Skin epidermis (tissue), 12 donors: ENCODE data around the gene TGM5.
"Not testable (repeated sequence)": the region's sequence is repeated elsewhere in the genome, so short reads cannot be mapped to it uniquely, and the experiment has no call there.

Source experiments
- H3K27ac ChIP-seq, 21 experiments: fragments of 200-600 bp; sonication (generic) in 11 of 21; one replicate each; pipeline ENCODE4 v1.5.0; 2020; ENCODE audit warnings: mild to moderate bottlenecking in 3 of 21, inconsistent platforms in 2 of 21, moderate library complexity in 2 of 21
- H3K4me3 ChIP-seq, 7 experiments: fragments of 200-600 bp; sonication (generic) in 2 of 7; one replicate each; pipeline ENCODE4 v1.5.0; 2020; ENCODE audit warnings: inconsistent platforms in 2 of 7, mild to moderate bottlenecking in 2 of 7, moderate library complexity in 1 of 7

Gene TGM5

DNA sequence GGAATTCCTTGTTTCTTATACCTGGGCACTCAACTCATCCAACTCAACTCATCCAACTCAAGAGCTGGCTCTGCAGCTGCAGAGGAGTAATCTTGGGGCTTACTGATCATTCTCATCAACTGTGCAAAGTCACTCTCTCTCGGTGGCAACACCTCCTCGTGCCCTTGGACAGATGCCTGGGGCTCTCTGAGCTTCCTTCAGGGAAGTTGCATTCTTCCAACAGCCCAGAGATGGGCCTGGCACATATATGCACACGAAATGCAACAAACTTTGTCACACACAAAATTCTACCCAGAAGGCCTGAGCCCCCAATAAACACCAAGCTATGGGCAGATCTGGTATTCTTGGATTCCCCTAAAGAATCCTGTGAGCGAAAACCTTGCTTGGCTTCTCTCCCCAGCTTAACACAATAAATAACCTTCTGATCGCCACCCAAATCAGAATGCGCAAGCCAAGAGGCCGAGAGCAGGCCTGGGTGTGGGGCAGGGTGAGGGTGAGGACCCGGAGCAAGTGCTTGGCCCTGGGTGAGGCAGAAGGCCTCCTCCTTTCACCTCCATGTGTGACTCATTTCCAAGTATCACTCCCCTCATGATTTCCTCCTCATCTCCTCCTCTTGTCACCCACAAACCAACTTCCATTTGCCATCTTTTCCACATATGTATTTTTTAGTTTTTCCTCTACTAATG lies 15.4 kb downstream of the TGM5 start:
- Histone ChIP-seq H3K4me3 (no peak overlapping the region), H3K27ac (peak overlapping the region in 3 of 21 experiments; percentile 5 to 51 (median 23))

DNA sequence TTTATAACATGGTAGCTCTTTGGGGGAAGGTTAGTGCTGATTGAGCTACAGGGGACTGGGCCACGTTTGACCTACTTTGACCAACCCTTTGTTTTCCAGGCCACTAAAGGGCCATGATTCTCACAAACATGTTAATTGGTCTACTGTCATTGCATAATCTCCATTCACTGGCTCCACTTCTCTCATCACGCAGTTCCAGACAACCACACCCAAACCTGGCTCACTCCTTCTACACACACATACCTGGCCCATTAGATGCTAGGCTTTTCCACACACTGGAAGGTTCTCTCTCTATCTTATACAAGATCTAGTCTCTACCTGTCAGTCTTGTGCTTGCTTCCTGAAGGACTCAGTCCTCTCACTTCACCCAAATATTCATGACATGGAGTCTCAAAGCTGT lies 15.9 kb downstream of the TGM5 start:
- Histone ChIP-seq H3K4me3 (no peak overlapping the region), H3K27ac (peak overlapping the region in 2 of 21 experiments; percentile 51)

DNA sequence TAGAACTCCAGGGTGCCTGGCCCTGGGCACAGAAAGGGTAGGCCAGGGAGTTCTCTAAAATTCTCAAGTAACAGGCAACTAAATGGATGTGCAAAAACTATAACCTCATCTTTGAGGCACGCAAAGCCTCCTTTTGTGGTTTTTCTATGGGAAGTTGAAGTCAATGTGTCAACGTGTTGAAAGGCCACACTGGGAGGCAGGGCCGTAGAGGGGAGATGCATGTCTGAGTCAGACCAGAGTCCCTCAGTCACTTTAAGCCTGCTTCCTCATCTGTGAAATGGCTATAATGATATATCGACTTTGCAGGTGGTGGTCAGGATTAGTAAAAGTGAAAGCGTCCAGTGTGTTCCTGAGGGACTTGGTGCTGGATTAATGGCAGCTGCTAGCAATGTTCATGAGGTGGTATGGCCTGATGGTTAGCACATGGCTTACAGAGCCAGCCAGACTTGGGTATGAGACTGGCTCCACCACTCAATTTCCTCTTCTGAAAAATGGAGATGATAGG lies 17.0 kb downstream of the TGM5 start:
- no peak overlapping the region for H3K4me3 ChIP-seq
- peak overlapping the region in 2 of 21 experiments; percentile 7 to 51 for H3K27ac ChIP-seq

DNA sequence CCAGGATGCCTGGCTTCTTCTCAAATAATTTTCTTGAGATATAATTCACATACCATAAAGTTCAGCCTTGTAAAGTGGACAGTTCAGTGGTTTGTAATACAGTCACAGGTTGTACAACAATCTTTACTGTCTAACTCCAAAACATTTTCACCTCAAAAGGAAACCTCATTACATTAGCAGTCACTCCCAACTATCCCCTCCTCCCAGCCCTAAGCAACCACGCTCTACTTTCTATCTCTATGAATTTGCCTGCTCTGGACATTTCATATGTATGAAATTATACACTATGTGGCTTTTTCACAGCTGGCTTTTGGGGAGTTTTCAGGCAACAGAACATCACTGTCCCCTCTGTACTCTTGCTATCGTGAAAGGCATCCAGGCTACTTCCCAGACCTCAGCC lies 17.5 kb downstream of the TGM5 start:
- Histone ChIP-seq H3K4me3 (no peak overlapping the region), H3K27ac (peak overlapping the region in 1 of 21 experiments; percentile 7)

DNA sequence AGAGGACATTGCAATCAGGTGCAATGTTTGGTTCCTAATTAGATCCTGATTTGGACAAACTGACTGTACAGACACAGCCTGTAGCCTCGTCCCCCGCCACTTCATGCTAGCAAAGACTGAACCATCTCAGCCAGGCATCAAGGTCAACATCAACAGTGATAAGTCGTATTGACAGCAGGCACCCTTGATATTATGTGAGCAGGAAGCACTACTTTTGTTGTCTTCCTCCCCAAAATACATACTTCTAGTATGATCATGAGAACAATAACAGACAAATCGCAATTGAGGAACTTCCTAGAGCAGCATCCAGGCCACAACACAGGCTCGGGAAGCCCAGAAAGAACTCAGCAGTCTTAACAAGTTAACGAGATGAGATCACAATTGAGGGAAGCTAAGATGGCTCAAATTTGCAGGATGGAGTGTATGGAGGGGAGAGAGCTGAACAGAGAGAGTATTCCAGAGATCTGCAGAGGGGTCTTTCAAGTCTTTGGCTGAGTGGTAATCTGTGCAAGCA lies 20.4 kb downstream of the TGM5 start:
- Histone ChIP-seq H3K4me3 (no peak overlapping the region), H3K27ac (no peak overlapping the region)

DNA sequence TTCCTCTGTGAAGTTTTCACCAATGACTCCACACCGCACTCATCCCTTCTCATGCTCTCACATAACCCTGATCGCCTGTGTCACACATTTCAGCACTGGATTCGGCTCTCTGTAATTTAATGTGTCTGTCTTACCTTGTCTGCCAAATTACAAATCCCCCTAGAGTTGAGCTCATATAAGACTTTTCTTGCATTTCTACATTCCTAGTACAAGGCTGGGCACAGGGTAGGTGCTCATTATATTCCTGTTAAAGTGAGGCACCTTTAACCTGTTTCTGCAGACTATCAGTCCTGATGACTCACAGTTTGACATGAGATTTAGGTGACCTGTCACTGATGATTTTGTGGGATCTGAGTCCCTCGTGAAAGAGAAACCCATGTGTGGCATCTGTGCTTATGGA lies 22.6 kb downstream of the TGM5 start:
- H3K27ac ChIP-seq: no peak overlapping the region
- H3K4me3 ChIP-seq: no peak overlapping the region

DNA sequence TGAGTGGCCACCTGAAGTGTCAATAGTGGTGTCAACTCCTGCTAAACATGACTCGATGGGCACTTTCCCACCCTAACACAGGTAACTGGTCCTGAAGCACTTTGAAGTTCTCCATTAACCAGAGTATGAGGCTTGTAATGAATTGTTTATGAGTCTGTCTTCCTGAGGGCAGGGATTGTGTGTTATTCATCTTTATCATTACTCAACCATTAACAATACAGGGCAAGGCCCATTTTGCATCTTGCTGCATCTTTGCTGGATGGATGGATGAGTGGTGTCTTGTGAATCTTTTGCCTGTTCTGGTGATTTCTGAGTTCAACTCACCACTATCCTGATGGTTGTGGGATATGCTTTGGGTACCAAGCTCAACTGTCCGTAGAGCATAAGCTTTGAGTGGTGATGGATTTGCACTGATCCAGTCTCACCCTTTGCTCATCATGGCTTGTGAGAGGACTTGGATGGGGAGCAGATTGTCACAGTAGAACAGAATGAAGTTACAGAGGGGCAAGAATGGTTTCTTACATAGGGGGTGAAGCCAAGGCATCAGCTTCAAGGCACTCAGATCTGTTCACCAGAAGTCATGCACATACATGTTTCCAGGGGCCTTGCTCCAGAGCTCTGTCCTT lies 23.6 kb downstream of the TGM5 start:
- Histone ChIP-seq H3K27ac (peak overlapping the region in 1 of 21 experiments; percentile 7), H3K4me3 (no peak overlapping the region)

DNA sequence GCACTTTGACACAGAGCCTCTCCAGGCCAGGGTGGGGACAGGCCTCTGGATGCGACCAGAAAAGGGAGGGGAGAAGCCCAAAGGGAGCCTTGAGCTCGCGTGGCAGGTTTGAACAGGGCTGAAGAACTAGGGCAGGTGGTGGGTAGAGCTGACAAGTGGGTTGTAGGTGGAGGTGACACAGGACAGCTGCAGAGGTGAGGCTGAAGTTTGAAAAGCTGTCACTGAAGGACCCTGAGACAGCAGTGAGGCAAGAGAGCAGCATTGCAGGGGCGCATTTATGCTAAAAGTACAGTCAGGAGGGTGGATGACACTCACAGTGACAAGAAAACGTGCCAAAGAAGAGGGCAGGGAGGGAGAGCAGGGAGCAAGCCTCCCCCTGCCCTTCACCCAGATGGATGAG lies 24.1 kb downstream of the TGM5 start:
- Histone ChIP-seq H3K4me3 (no peak overlapping the region), H3K27ac (peak overlapping the region in 1 of 21 experiments; percentile 7)

DNA sequence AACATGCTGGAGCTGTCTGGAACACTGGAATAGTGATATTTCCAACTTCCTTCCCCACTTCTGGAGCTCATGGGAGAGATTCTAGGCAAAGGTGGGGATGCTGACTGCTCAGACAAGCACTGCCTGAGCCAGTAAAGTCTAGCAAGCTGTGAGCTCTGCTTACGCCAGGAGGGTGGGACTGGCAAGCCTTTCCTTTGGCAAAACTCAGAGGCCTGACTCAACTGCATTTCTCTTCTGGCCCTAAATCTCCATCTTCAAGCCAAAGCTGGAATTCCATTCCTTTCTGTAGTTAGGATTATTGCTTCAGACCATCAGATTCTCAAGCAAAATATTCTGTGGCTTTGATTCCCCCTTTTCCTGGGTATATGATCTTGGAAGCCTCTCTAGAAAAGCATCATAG lies 25.6 kb downstream of the TGM5 start:
- Histone ChIP-seq H3K27ac (peak overlapping the region in 3 of 21 experiments; percentile 27 to 66 (median 49)), H3K4me3 (no peak overlapping the region)

DNA sequence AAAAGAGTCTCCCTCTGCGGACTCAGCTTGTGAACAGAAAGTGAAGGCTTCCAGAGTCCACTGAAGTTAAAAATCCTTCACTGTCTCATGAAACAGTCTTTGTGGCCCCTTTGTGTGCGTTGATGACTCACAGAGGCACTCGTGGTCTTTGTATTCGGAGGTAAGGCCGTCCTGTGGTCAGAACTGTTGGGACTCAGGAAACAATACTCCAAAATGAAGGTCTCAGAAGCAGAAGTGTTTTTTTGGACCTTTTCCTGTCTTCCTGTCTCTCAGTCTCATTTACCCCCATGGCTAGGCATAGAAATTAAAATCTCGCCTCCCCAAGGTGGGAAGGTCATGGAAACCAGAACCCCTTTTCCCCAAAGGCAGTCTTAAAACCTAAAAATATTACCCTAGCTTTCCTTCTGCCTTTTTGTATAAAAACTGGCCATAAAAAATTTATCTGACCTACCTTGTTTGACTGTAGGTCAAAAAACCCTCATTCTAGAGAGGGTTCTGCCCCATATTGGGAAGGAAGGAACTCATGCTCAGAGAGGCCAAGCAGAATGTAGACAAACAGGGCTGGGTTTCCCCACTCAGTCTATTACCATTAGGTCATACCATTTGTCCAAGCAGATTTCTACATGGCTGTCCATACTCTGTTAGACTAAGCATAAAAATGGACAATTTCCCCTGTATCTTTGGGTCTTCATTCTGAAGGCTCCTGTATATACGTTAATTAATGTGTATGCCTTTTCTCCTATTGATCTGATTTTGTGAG lies 26.8 kb downstream of the TGM5 start:
- H3K4me3 ChIP-seq: no peak overlapping the region

DNA sequence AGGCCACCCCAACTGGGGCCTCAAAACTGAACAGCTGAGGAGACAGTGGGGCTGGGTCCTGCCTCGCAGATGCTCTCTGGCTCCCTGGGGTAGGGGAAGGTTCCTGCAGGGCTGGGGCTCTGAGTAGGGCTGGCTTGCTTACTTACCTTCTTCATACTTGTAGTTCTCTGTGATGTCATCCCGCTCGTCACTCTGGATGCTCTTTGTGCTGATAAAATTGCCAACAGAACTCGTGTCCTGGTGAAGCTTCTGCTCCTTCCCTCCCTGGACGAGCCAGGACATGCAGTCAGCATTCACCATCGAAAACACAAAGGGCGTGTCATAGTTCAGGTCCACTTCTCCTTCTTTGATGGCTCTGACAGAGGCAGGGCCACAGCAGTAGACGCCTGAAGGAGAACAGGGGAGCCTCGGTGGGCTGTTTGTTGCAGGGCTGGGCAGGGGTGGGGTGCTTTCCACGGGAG lies 28.0 kb downstream of the TGM5 start:
- no peak overlapping the region for H3K4me3 ChIP-seq
- peak overlapping the region in 1 of 21 experiments; percentile 4 for H3K27ac ChIP-seq

More for the DNA sequence above, 26.8 kb downstream of the TGM5 start:
- H3K27ac ChIP-seq: peak overlapping the region in 3 of 21 experiments; percentile 4 to 49 (median 21)

DNA sequence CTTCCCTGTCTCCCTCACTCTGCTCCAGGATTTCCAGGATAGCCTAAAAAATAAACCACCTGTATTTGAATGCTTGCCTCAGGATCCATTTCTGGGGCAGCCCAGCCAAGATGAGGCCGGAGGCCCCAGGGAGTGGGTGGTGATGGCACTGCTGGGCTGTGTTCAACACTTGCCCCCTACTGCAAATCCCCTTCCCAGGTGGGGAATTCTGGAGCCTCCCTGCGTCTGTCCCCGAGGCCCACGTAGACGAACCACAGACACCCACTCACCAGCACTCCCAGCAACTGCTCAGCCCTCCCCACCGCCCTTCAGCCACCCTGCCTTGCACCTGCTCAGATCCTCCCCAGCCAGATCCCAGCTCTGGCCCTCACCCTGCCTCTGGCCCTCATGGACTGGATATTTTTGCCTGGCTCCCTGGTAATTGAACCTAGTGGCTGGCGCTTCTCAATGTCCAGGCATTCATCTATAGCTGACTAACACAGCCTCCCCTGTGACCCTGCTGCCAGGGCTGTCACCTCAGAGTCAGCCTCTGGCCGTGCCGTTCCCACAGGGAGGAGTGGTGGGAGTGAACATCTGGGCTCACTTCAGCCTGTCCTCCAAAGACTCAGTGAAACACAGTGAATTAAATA lies 28.8 kb downstream of the TGM5 start:
- H3K4me3 ChIP-seq: no peak overlapping the region
- H3K27ac ChIP-seq: no peak overlapping the region

DNA sequence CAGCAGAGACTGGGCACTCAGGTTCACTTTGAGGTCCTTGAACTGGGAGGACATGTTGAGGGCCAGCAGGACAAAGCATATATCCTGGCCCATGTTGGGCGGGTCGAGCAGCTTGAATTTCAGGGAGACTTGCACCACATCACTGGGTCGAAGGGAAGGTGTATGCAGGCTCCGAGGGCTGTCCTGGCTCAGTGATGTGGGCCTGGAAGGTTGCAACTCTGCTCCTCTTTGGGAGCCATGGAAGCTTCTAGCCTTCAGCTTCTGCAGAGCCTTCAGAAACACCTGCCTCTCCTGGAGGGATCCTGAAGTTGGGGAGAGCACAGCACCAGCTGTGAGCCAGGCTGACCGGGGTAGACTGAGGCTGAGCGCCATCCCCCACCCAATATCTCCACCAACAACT lies 31.2 kb downstream of the TGM5 start:
- no peak overlapping the region for H3K27ac ChIP-seq
- no peak overlapping the region for H3K4me3 ChIP-seq

DNA sequence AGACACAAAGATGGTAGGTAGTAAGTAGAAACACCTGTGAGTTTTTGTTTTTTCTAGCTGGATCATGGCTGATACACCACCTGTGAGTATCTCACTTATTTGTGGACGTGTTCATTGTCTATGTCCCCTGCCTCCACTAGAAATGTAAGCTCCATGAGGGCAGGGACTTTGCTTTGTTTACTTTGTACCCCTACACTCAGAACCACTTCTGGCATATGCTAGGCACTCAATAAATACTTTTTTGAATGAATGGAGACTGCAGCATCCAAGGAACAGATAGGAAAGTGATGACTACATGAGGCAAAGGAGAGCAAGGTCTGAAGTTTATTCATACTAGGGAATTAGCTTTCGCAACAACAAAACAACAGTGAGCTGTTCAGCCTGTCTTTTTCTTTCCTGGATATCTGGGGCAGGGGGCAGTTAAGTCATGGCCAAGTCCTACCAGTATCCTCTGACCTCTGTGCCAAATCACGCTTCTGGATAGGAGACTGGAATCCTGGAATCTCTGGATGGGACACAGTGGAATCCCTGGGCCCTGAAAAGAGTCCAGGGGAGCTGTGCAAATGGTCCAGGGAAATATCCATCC lies 34.3 kb downstream of the TGM5 start:
- Histone ChIP-seq H3K27ac (no peak overlapping the region), H3K4me3 (no peak overlapping the region)

DNA sequence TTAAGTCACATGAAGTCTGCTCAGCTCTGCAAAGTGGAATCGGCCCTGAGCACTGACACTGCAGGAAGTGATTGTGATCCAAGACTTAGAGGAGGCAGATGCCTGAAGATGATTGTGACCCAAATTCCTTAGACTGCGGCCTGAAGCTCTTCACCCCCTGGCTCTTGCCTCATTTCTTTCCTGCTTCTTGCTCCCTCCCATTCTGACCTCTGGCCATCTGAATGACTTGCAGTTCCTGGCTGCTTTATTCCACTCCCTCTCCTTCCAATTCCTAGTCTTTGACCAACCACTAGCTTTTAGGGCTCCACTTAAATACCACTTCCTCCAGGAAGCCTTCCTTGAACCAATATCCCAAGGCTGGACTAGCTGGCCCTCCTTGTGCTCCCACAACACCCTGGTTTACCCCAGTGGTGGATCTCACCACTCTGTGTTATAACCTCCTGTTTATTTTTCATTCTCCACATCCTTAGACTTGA lies 36.0 kb downstream of the TGM5 start:
- Histone ChIP-seq H3K4me3 (no peak overlapping the region), H3K27ac (peak overlapping the region in 2 of 21 experiments; percentile 4 to 7)

DNA sequence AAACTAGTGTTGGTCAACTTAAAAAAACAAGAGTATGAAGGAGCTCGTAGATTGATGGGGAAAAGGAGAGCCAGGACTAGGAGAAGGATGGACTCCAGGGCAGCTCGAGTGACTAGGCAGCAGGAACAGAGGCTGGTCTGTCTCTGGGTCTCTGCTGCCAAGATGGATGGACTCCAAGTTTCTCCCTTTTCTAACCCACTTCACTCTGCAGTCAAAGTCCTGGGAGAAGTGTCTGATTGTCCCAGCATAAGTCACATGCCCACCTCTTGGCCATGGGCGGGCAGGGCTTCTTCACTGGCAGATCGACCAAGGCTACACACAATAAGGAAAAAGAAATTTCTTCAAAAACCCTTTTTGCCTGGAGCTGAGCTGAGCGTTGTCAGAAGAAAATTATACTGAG lies 36.8 kb downstream of the TGM5 start:
- Histone ChIP-seq H3K27ac (peak overlapping the region in 1 of 21 experiments; percentile 38), H3K4me3 (no peak overlapping the region)

DNA sequence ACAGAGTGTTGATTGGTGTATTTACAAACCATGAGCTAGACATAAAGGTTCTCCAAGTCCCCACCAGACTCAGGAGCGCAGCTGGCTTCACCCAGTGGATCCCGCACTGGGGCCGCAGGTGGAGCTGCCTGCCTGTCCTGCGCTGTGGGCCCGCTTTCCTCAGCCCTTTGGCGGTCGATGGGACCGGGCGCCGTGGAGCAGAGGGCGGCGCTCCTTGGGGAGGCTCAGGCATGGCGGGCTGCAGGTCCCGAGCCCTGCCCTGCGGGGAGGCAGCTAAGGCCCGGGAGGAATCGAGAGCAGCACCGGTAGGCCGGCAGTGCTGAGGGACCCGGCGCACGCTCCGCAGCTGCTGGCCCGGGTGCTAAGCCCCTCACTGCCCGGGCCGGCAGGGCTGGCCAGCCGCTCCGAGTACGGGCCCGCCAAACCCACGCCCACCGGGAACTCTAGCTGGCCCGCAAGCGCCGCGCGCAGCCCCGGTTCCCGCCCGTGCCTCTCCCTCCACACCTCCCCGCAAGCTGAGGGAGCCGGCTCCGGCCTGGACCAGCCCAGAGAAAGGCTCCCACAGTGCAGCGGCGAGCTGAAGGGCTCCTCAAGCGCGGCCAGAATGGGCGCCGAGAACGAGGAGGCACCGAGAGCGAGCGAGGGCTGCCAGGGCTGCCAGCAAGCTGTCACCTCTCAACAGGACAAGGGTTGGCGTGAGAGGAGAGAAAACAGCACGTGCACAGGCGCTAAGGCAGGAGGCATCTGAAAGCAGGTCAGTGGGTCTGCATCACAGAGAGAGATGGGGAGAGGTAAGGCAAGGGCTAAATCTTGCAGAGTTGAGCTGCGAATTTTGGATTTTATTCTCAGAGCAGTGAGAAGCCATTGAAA lies 40.1 kb downstream of the TGM5 start:
- H3K27ac ChIP-seq: no peak overlapping the region
- no peak overlapping the region for H3K4me3 ChIP-seq

DNA sequence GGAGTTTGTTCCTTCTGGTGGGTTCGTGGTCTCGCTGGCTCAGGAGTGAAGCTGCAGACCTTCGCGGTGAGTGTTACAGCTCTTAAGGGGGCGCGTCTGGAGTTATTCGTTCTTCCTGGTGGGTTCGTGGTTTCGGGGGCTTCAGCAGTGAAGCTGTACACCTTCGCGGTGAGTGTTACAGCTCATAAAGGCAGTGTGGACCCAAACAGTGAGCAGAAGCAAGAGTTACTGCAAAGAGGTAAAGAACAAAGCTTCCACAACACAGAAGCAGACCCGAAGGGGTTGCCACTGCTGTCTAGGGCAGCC lies 40.8 kb downstream of the TGM5 start:
- H3K4me3 ChIP-seq, H3K27ac ChIP-seq: not testable (repeated sequence)
